Bronchial epithelial cell (primary cell): Measurements from ENCODE around the gene DTL. TPM values are rescaled to one million over a fixed set of nuclear protein-coding genes. Genes with fewer than 3 reads are reported as not detected.

Experiments
- DNase-seq: peaks from one replicate; pipeline ENCODE4 v3.0.0-alpha.2; 2010; ENCODE audit warnings: low read depth
- FAIRE-seq: peaks from 2 replicates; lab custom pipeline; 2011; peaks lifted over from hg19 to GRCh38; lab: Jason Lieb, UNC
- H3K27me3 ChIP-seq: 2 replicates; pipeline ENCODE4 v1.5.1; 2011; ENCODE audit warnings: low read length; ENCODE audit not compliant: control insufficient read depth, insufficient read depth
- H3K36me3 ChIP-seq: 2 replicates; pipeline ENCODE4 v1.5.1; 2011; ENCODE audit warnings: low read length; ENCODE audit not compliant: control insufficient read depth, insufficient read depth
- H3K4me3 ChIP-seq: 2 replicates; pipeline ENCODE4 v1.5.1; 2011; ENCODE audit warnings: mild to moderate bottlenecking, low read depth, low read length, control low read depth
- total RNA-seq: library from RNA; depleted of rRNA; stranded (reverse); fragments of >200 nt; gene quantifications from 2 replicates; pipeline ENCODE4 v1.2.1, GENCODE V29; 2014
- TF ChIP-seq, protein P1 (sequence below): IDR thresholded peaks from 2 replicates; pipeline ENCODE4 v1.5.1; 2011; ENCODE audit warnings: mild to moderate bottlenecking, moderate library complexity, low read length, control low read depth, inconsistent platforms; ENCODE audit not compliant: insufficient read depth, severe bottlenecking

Gene DTL
- total RNA-seq, 1 donor from 2014 or later = 0.26 TPM

DNA sequence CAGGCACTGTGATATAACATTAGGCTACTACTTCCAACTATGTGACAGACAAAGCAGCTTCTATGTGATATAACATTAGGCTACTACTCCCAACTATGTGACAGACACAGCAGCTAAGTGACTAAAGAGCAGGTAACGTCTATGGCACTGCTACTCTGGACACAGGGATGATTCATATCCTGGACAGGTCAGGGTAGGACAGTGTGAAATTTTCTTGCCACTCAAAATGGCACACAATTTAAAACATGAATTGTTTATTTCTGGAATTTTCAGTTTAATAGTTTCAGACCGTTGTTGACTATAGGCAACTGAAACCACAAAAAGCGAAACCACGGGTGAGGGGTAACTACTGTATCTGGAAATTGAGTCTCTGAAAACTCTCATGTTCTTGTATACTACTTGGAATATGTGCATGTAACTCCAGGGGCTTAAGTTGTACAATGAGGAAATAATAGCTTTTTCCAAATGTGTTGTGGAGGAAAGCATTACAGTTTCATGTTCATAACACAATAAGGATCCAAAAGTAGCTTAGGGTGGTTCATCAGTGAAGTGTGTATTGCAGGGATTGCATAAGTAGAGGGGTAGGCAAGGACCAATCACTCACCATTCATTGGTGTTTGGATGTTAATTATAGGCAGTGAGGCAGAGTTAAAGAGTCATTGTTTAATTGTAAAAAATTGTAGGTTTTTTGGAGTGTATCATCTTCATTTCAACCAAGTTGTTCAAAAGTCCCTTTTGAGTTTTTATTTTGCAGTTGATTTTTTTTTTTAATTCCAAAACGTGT, 5.3 kb downstream of the DTL start:
- no peaks in the 10 kb centered on the region for H3K27me3 ChIP-seq
- TF ChIP-seq, protein P1, sequence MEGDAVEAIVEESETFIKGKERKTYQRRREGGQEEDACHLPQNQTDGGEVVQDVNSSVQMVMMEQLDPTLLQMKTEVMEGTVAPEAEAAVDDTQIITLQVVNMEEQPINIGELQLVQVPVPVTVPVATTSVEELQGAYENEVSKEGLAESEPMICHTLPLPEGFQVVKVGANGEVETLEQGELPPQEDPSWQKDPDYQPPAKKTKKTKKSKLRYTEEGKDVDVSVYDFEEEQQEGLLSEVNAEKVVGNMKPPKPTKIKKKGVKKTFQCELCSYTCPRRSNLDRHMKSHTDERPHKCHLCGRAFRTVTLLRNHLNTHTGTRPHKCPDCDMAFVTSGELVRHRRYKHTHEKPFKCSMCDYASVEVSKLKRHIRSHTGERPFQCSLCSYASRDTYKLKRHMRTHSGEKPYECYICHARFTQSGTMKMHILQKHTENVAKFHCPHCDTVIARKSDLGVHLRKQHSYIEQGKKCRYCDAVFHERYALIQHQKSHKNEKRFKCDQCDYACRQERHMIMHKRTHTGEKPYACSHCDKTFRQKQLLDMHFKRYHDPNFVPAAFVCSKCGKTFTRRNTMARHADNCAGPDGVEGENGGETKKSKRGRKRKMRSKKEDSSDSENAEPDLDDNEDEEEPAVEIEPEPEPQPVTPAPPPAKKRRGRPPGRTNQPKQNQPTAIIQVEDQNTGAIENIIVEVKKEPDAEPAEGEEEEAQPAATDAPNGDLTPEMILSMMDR = no peak
- no peaks in the 10 kb centered on the region for H3K36me3 ChIP-seq
- peak; percentile 49 for DNase-seq
- no peak for FAIRE-seq
- no peak overlapping the region for H3K4me3 ChIP-seq

DNA sequence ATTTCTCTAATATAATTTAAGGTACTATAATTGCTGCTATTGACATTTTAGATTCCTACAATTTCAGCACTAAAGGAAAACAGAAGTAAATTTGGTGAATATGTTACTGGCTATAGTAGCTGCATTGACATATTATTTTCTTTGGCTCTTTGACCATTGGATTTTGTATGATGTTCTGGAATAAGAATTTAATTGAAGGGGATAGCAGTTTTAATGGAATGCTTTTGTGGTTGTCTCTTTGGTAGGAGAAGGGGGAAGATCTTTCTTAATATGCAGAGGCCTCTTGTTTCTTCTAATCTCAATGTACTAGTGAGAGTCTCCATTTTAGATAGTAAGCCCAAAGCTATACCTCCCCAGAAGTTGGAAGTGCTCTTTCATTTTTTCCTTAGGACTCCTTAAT, 6.9 kb downstream of the DTL start:
- TF ChIP-seq, protein P1 = no peak
- no peak for DNase-seq
- Histone ChIP-seq H3K4me3 (no peak overlapping the region), H3K27me3 (no peaks in the 10 kb centered on the region), H3K36me3 (no peaks in the 10 kb centered on the region)
- FAIRE-seq = no peak

DNA sequence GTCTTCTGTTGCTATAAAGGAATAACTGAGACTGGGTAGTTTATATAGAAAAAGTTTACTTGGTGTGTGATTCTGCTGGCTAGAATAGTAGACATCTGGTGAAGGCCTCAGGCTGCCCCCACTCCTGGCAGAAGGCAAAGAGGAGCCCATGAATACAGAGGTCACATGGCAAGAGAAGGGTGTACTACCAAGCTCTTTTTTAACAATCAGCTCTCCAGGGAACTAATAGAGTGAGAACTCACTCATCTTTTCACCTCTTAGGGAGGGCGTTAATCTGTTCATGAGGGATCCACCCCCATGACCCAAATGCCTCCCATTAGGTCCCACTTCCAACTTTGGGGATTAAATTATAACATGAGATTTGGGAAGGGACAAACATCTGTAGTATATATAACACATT, 9.3 kb downstream of the DTL start:
- FAIRE-seq = no peak
- no peaks in the 10 kb centered on the region for H3K36me3 ChIP-seq
- TF ChIP-seq, protein P1 = no peak
- no peak for DNase-seq
- H3K27me3 ChIP-seq = no peaks in the 10 kb centered on the region
- H3K4me3 ChIP-seq = no peak overlapping the region

GRCh38 chr1:212045981-212046380, 10.4 kb downstream of the DTL start:
- no peaks in the 10 kb centered on the region for H3K27me3 ChIP-seq
- H3K4me3 ChIP-seq = no peak overlapping the region
- FAIRE-seq (no peak), DNase-seq (no peak)
- H3K36me3 ChIP-seq = no peaks in the 10 kb centered on the region
- TF ChIP-seq, protein P1 = no peak

GRCh38 chr1:212053993-212054392, 18.4 kb downstream of the DTL start:
- H3K27me3 ChIP-seq = no peaks in the 10 kb centered on the region
- peaks cover 2% of the 10 kb centered on the region for H3K36me3 ChIP-seq
- no peak overlapping the region for H3K4me3 ChIP-seq
- DNase-seq = no peak
- TF ChIP-seq, protein P1 = no peak
- FAIRE-seq = no peak

DNA sequence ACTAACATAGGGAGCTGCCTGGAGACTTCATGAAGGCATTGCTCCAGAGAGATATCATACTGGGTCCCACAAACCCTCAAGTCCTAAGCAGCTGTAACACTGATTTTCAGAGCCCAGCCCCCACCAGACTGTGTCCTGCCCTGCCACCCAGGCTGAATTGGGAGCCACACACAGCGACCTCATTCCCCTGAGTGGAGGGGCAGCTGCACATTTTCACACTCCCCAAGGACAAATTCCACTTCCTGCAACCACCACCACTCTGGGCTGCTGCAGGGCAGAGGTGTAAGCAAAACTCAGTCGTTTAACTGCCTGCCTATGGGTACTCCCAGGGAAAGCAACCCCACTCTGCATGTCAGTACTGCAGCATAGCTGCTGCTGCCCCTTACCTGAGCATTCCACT, 19.8 kb downstream of the DTL start:
- DNase-seq = no peak
- TF ChIP-seq, protein P1 = no peak
- no peaks in the 10 kb centered on the region for H3K27me3 ChIP-seq
- H3K36me3 ChIP-seq = peaks cover 2% of the 10 kb centered on the region
- no peak overlapping the region for H3K4me3 ChIP-seq
- no peak for FAIRE-seq
